C1 segment of cervical spinal cord (tissue), 14 donors: ENCODE results near the gene SFT2D1.

Source experiments
- DNase-seq, 14 donors: peaks; one replicate each; lab custom pipeline; 2025; lab: John Stamatoyannopoulos, UW

Gene SFT2D1

GRCh38 chr6:166277892-166278578 is 64.3 kb downstream of the SFT2D1 start:
- no peak for DNase-seq

GRCh38 chr6:166277018-166277417 is 65.3 kb downstream of the SFT2D1 start:
- DNase-seq: peak in 13 of 14 donors; percentile 22 to 83 (median 67)

GRCh38 chr6:166275714-166276166 is 66.6 kb downstream of the SFT2D1 start:
- DNase-seq: peak in 11 of 14 donors; percentile 15 to 81 (median 60)

GRCh38 chr6:166274739-166275370 is 67.5 kb downstream of the SFT2D1 start:
- no peak for DNase-seq

DNA sequence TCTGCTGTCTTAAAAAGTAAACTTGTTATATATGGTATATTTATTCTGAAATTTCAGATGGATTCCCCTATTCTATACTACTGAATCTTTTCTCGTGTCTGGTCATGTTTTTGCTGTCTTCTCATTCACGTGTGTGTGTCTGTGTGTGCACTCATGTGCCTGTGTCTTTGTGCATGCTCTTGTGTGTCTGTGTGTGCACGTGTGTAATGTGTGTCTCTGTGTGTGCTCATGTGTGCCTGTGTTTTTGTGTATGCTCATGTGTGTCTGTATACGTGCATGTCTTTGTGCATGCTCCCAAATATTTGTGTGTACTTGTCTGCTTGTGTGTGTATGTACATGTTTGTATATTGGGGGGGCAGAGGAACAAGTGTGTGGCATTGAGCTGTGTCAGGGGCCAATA is 68.2 kb downstream of the SFT2D1 start:
- DNase-seq: no peak

GRCh38 chr6:166271376-166271765 is 71.0 kb downstream of the SFT2D1 start:
- DNase-seq: no peak

DNA sequence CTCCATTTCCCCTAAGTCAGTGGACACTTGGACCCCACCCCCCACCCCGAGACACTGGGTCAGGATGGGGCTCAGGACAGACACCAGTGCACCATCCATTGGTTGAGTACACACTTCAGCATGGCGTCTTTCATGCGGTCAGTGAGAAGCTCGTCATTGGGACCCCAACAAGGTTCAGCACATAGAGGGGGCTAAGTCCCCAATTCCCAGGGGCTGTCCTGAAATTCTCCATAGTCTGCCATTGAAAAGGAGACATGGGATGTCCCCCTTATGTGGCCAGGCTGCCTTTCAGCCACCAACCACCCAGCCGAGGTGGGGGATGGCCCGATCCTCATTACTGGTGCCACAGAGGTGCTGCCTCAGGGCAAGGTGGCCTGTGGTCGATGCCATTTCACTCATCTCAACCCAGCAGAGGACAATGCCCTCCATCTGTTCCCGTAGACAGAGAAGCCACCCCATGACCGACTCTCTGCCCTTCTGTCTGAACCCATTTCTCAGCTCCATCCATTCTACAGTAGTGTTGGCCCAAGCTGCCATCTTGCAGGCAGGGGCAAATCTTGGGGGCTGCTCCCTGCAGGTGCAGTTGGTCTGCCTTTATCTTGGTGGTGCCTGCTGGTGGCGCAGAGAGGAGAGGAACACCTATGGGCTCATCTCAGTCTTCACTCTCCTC is 71.5 kb downstream of the SFT2D1 start:
- no peak for DNase-seq
